Activated CD4-positive, alpha-beta T cell treated with anti-CD3 and anti-CD28 coated beads, Interleukin-2, amount 50 U/mL, for 1 hour (primary cell): ENCODE measurements around the gene CACNA1E.
"Not testable (repeated sequence)": the region's sequence is repeated elsewhere in the genome, so short reads cannot be mapped to it uniquely, and the experiment has no call there.

ENCODE experiments used
- DNase-seq: peaks from one replicate; pipeline ENCODE4 v3.0.0-alpha.2; 2020

CACNA1E gene

GRCh38 chr1:181832173-181832880, 349.0 kb downstream of the CACNA1E start:
- not testable (repeated sequence) for DNase-seq

- DNase-seq: no peak
These were observed 362.8 kb downstream of the CACNA1E start for GRCh38 chr1:181846001-181846645.

GRCh38 chr1:181846681-181847080, 363.4 kb downstream of the CACNA1E start:
- no peak for DNase-seq

- no peak for DNase-seq
These were observed 365.8 kb downstream of the CACNA1E start for GRCh38 chr1:181849071-181849470.

- not testable (repeated sequence) for DNase-seq
These were observed 370.9 kb downstream of the CACNA1E start for GRCh38 chr1:181854212-181854611.

- DNase-seq: no peak
These were observed 372.1 kb downstream of the CACNA1E start for GRCh38 chr1:181855380-181855779.
